GM19467 (cell line): ENCODE data around the gene DMWD.

ENCODE experiments used
- ATAC-seq: cut with Tn5 transposase; IDR thresholded peaks from one replicate; pipeline ENCODE4 v1.9.1; 2021; ENCODE audit warnings: mild to moderate bottlenecking, moderate library complexity; ENCODE audit not compliant: unreplicated experiment

DMWD gene

DNA sequence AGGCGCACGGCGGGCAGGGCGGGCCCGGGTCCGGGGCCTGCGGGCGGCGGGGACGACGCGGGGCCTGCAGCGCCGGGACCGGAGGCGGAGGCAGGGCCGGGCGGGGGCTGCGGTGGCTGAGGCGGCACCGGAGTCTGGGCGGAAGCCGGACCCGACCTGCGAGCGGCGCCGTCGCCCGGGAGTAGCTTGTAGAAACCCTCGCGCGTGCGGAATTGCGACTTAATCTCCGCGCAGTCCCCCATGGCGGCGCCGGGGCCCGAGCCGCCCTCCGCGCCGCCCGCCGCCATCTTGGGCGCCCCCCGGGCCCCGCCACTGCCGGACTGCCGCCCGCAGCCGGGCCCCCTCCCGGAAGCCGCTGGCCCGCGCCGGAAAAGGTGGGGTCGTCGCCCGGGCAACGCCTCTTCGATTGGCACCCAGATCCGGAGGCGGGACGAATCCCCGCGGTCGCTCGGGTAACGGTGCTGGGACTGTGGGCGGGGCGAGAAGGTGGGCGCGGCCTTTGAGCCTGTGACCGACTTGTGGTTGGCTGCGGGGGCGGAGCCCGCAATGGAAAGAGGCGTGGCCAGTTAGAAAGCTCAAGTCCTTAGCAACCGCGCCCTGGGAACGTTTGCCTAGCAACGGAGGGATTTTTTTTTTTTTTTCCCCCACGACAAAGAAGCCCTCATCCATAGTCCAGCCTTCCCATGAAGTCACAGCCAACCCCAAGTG lies at the start of gene DMWD:
TSS of gene DMWD (minus strand) at position 376 of the 708 bp plus-strand sequence. CDS start at position 287, 89 bp downstream.
- ATAC-seq: peak; percentile 86

DNA sequence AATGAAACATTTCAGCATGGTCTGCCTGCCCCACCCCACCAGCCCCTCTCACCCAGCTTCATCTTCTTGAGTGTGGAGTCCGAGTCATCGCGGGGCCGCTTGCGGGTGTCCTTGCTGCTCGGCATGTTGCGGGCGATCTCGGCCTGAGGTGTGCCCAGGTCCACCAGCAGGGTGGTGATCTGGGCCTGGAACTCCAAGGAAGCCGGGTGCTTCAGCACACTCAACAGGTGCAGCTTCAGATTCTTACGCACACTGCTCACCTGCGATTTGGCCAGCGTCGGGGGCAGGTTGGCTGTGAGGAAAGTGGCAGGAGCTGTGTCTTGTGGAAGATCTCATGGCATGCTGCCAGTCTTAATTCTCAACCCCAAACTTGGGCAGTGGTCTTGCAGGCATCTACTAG lies 49.6 kb upstream of the DMWD start:
- no peak for ATAC-seq

DNA sequence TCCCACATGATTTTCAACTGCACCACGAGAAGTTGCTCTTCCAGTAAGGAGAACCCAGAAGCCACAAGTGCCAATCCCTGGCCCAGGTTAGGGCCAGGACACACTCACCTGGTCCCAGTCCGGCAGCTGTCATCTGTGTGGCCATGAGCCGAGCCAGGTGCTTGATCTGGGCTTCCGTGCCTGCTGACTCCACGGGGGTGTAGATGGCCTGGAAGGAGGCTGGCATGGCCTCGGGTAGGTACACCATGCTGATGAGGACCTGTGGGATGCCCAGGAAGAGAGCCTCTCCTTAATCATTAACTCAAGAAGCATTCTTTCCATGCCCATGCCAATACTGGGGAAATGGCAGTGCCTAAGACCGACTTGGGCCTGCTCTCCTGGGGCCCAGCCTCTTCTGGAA lies 42.3 kb upstream of the DMWD start:
- no peak for ATAC-seq

GRCh38 chr19:45828945-45829344 lies 36.3 kb upstream of the DMWD start:
- ATAC-seq: no peak

DNA sequence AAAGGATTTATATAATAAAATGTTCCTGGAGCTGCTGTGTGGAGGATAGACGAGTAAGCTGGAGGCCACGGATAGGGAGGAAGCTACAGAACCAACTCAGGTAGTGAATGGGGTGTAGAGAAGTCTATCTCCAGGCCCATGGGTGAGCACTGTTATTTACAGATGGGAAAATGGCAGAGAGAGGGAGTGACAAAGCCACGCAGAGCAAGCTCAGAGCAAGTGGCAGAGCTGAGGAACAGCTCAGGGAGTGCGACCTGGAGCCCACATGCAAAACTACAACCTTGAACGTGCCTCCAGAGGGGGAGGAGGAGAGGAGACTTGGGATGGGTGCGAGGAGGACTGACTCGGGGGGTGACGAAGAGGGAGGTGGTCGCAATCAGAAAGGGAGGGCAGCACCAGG lies 35.9 kb upstream of the DMWD start:
- ATAC-seq: no peak

DNA sequence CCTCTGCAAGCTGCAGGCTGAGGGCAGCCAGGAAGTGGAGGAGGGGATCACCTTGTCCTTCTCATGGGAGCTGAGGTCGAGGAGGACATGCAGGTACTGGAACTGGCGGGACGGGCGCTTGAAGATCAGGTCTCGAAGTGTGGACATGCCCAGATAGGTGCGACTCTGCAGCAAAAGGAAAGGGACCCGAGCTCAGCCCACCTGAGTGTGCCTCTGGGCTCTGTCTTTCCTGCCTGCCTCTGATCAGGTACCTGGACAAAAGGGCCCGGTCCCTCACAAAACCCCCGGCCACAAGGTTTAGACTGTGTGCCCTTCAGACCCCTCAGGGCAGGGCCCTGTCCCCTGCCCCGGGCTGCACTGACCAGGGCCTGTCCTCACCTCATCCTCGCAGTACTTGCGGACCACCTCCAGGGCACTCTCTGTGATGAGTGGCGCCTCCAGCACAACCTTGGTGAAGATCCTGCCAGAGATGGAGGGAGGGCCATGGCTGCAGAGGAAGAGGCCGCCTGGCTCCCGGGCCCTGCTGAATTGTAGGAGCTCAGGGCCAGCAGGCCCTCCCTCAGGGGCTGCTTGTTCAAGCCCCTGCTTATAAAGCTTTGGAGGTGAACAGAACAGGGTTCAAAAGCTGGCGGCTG lies 34.9 kb upstream of the DMWD start:
- no peak for ATAC-seq

DNA sequence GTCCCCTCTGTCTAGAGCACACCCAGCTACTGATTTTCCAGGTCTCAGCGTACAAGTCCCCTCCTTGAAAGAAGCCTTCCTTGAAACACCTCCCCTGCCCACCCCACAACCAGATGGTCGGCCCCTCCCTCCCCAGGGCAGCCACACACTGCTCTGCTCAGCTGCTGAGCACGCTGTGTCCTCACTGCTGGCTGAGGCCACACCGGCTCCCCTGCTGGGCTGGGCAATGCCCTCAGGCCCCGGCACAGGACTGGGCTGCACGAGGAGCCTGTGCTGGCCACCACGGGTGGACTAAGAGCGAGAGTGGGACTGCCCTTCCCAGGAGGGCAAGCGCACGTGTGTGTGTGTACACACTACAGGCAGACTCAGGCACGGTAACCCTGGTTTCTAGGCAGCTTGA lies 34.3 kb upstream of the DMWD start:
- ATAC-seq: no peak

DNA sequence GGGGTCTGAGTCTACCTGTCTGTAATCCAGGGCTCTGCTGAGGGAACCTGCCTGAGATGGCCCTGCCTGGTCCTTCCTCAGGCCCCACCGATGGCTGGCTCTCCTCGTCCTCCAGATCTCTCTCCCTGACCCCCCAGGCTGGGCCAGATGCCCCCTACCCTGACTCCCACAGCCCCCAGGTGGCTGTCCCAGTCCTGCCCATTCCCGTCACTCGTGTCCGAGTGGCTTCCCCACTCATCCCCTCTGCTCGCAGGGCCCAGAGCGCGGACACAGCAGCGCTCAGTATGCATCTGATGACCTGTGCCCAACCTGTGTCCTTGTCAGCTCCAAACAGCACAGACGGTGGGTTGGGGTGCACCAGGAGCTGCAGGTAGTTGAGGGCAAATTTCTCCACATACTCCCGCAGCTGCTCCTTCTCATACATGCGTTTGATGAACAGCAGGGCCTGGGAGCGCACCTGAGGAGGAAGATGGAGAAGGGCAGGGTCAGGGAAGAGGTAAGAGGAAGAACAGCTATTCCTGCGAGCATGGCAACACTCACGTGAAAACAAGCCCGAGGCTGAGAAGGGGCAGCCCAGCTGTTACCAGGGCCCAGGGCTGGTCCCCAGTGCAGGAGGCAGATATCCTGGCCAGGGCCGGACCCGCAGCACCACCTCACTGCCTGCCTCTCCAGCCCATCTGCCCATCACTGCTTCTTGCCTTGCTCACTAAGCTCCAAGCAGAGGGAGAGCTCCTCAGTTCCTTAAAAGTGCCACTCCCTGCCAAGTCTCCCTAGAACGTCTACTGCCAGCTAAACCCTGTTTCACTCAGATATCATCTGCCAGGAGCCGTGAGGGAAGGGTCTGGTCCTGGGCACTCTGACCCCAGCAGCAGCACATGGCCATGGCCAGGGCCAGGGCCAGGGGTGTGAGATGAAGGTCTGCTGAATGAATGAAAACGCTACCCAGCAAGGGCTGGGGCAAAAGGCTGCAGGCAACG lies 33.6 kb upstream of the DMWD start:
- ATAC-seq: no peak

GRCh38 chr19:45825263-45825605 lies 32.6 kb upstream of the DMWD start:
- no peak for ATAC-seq

DNA sequence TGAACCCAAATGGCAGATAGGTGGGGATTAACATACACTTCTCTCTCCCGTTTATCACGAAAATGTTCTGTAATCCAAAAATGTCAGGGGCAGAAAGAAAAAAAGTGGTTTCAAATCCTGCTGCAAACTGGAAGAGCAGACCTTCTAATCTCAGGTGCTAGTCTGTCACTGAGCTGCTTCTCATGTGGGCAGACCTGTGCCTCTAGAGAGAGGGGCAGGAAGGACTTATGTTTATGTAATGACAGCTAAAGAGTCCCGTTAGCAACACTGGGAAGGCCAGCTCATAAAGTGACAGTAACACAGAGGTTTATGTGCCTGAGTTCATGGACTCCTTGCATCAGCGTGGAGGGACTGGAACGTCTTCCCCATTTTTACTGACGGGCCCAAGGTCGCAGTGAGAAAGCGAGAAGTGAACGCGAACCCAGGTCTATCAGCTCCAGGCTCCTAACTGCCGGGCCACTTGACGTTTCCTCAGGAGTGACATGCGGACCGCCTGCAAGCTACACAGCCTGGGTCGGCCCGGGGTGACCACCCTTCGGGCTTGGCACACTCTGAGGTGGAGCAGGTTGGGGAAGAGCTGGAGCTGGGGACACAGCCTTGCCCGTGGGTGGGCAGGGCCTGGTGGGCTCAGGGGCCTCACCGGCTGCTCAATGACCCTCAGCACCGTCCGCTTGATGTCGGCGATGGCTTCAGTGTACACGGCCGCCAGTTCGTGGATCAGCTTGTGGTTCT lies 32.1 kb upstream of the DMWD start:
- no peak for ATAC-seq

DNA sequence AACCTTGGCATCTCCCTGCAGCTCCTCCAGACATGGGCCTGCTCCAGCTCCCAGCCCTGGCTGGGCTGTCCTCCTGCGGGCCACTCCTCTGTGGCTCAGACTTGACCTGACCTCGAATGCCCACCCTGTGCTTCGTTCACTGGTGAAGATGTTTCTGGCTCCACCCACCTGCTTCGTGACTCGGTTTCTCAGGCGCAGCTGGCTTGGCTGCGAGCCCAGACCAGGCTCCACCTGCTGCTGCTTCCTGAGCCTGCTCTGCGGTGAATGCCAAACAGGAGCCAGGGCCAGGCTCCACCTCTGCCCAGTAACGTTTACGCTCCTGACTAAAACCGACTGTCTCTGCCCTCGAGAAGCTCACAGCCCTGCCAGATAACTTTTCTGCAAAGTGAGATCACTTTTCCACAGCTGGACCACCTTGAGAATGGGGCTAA lies 31.4 kb upstream of the DMWD start:
- no peak for ATAC-seq

- ATAC-seq: no peak
Observed at GRCh38 chr19:45823182-45823581, 30.5 kb upstream of the DMWD start.

GRCh38 chr19:45822716-45823115 lies 30.1 kb upstream of the DMWD start:
- no peak for ATAC-seq

GRCh38 chr19:45821570-45821969 lies 28.9 kb upstream of the DMWD start:
- ATAC-seq: no peak

GRCh38 chr19:45821103-45821521 lies 28.5 kb upstream of the DMWD start:
- no peak for ATAC-seq

DNA sequence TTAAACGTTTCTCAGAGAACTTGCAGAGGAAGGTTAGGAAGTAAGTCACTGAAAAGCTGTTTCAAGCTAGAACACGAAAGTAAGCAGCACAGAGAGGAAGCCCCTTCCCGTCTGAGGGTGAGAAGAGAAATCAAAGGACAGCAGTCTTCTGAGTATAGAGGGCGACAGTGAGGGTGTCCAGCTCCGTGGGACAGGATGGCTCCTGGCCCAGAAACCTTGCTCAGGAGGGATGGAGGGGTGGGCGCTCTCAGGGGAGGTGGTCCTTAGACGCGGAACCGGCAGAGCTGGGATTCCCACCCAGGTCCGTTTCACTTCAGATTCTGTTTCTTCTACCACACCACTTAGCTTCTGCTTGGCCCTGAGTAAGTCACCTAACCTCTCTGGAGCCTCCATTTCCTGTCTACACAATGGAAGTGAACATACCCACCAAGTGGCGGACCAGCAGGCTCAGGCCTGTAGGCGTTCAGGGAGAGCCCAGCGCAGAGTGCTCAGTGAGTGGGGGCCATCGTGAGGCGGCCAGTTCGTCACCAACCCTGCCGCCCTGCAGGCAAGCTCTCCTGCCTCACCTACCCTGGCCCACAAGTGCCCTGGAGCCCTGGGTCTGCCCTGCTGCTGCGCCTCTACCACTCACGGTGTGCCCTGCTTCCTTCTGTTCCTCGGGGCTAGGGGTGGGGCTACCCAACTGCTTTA lies 27.9 kb upstream of the DMWD start:
- no peak for ATAC-seq

DNA sequence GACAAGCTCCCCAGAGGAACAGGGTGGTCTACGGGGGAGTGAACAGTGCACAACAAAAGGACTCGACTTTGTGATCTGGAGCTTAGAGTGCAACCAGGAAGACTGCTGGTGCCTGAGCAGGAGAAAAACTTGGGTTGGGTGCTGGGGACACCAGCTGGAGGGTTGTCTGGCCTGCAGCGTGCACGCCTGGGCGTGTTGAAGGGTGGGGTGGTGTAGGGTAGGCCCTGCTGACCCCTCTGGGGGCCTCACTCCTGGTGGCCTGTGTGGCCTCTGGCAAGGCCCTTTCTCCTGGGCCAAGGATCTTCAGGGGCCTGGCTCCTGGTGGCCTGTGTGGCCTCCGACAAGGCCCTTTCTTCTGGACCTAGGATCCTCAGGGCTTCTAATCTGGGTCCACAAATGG lies 27.1 kb upstream of the DMWD start:
- ATAC-seq: no peak

DNA sequence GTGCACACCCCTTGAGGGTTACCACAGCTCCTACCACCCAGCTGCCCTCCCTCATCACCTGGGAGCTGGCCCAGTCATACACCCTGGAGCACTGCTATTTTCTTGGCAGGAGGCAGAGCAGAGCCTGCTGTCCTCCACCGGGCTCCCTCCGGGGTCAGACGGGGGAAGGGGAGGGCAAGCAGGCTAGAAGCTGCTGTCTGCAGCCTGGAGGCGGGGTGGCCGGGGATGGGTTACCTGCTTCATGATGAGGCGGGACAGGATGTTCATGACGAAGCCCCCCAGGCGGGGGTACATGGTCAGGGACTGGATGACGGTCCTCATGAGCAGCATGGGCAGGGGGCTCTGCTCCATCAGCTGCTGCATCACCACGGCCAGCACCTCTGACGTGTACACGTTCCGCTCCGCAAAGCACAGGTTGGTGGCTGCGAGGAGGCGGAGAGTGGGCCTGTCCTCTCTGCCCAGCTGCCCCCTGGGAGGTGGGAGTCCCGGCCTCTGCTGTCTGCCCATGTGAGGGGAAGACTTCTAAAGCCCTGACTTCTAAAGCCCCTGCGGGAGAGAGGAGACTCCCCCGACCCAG lies 25.2 kb upstream of the DMWD start:
- no peak for ATAC-seq

DNA sequence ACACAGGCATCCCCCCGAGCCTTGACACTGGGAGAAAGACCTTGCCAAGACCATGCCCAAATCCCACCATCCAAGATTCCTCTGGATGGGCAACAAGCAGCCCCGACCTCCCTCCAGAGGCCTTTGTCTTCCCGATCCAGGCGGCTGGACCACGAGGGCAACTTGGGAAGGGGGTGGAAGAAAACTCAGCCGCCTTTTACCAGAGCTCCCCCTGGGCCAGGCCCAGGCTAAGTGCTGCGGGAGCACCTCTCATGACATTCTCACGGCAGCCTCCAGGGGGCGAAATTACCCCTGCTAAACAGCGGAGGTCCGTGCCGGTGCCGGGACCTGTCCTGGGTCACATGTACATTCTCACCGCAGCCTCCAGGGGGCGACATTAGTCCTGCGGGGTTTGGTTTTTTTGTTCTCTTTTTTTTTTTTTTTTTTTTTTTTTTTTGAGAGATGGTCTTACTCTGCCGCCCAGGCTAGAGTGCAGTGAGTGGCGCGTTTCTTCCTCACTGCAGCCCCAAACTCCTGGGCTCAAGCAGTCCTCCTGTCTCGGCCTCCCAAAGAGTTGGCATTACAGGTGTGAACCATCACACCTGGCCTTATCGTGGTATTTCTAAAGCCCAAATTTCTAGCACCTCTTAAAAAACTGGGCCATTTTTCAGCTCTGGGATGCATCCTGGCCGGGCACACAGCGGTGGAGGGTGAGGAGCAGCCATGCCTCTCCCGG lies 24.5 kb upstream of the DMWD start:
- ATAC-seq: peak; percentile 90
